HG02623 (cell line): ENCODE data around the gene WASL.
"Not testable (repeated sequence)": the region's sequence is repeated elsewhere in the genome, so short reads cannot be mapped to it uniquely, and the experiment has no call there.

ENCODE experiments used
- ATAC-seq: cut with Tn5 transposase; IDR thresholded peaks from one replicate; pipeline ENCODE4 v1.9.1; 2021; ENCODE audit warnings: moderate library complexity; ENCODE audit not compliant: unreplicated experiment

Gene WASL

DNA sequence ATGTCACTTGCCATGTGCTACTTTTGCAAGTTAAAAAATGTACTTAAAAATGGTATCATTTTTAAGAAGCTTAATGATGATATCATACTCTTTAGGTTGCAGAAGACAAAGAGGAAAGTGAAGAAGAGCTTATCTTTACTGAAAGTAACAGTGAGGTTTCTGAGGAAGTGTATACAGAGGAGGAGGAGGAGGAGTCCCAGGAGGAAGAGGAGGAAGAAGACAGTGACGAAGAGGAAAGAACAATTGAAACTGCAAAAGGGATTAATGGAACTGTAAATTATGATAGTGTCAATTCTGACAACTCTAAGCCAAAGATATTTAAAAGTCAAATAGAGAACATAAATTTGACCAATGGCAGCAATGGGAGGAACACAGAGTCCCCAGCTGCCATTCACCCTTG, 87.0 kb downstream of the WASL start:
- no peak for ATAC-seq

DNA sequence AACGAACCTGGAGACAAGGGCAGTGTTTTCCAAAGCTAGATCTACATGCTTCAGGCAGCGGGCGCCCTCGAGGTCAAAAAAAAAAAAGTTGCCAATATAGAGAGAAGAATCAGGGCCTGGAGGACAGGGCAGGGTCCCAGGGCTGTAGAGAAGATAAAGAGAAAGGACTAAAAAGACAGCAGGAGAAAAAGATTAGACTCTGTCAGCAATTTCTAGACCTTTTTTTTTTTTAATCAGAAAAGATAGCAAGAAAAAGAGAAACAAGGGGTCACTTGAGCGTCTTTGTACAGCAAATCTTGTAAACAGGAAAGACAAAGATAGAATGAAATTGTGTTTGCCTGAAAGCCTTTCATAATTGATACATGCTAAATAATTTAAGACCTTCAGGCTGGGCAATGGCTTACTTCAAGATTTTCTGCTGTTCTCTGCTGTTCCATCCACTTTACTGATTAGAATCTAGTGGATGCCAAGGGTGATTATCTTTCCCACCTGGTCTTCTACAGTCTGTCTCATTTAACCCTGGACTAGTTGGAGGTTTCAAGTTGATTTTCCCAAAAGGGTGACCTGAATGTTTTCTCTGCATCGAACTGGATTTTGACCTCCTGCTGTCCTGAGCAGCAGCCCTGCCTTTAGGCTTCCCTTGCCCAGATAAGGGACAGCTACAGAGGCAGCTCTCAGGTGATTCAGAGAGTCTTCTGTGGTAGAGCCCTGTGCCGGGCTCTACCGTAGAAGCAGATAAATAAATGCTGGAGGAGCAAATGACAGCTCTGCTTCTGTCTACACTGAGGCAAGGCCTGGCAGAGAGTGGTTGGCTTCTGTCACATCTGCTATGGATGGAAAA, 88.1 kb downstream of the WASL start:
- ATAC-seq: no peak

DNA sequence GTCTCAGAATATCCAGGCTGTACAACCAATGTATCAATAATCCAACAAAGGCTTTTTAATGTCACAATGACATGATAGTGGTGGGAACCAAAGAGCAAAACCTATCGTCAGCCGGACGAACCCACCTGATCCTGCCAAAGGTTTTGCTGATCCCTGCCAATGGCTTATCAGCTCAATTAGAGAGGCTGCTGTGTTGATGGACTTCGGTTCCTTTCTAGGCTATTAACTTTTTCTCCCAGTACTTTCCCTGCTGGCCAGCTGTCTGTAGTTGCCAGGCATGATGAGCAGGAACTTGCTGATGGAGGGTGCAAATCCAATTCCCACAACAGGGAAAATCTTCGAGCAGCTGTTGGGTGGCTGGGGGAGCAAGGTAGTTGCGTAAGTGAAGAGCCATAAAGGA, 90.8 kb downstream of the WASL start:
- ATAC-seq: no peak

DNA sequence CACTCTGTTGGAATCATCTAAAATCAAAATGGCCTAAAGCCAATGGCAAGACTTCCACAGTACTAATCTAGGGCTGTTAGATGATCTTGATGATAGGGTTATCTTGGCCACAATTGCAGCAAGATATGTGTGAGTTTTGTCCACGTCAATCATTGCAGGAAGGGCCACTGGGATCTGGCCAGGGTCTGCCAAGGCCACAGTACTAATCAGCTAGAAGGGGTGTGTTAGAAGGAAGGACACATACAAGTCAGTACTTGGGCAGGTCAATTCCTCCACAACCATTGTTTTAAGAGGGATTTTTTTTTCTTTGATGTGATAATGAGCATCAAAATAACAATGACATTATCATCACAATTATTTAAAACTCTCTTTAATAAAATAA, 91.5 kb downstream of the WASL start:
- ATAC-seq: no peak

DNA sequence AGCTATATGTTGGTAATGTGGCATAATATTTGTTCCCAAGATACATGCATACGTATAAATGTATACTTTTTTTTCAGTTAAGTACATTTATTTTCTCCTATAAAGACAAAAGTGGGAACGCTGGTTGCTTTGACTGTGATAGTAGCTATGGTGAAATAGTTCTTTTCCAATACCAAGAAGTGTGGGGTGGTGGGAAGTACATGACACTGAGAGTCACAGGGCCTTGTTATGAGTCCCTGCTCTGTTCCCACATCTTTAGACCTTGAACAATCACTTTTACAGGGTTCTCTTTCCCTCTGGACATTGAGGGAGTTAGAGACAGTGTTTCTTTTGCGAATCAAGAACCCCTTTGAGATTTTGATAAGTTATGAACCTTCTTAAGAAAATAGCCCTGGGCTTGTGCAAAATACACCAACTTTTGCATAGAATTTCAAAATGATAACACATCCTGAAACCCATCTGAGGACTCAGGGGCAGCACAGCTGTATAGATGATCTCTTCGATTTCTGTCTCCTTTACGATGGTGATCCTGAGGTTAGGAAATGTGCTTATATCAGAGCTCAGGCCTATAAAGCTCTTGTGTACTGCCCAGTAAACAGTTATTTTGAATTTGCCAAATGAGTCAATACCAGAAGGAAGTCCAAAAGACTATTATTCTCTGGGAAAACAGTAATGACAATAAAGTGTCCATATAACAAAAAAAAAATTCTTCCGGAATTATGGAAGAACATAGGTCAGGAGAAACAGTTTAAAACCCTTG, 92.1 kb downstream of the WASL start:
- ATAC-seq: no peak

DNA sequence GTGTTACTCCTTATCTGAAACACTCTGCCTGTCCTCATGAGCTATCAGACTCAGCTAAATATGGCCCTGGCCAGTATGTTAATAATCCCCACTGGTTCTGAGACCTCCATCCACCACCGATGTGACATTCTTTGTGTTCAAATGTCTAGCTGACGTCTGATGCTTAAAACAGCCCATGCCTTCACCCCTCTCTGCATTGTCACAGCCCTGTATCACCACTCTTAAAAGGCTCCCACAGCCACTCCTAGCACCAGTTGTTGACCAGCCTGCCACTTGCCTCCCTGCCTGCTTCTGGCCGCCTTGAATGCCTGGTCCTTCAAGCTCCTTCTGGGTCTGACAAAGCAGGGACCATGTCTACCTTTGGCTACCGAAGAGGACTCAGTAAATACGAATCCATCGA, 93.2 kb downstream of the WASL start, which contains the start of gene LMOD2:
Gene LMOD2 (plus strand): TSS at position 253 of the 400 bp plus-strand sequence. CDS start 98 bp downstream, at position 351.
- no peak for ATAC-seq

DNA sequence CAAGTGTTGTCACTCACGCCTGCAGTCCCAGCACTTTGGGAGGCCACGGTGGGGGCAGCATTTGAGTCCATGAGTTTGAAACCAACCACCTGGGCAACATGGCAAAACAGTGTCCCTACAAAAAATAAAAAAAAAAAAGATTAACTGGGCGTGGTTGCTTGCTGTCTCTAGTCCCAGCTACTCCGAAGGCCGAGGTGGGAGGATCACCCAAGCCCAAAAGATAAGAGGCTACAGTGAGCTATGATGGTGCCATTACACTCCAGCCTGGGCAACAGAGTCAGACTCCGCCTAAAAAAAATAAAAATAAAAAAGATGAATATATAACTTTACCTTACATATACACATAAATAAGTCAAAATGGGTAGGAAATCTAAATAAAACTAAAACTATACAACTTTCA, 95.6 kb downstream of the WASL start:
- no peak for ATAC-seq

DNA sequence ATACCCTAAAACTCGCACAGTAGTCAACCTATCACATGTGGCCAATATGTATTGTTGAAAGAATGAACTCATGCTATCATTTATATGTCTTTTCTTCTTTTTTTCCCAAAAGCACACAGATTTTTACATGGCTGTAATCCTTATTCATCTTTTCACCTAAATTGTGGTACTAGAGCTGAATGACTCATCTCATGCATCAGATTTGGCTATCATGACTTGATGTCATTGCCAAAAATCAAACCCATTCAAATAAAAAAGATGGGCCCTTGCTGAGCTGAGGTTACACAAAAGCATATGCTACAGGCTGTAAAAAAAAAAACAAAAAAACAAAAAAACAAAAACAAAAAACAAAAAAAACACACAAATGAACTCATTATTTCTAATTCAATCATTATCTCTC, 96.4 kb downstream of the WASL start:
- no peak for ATAC-seq

DNA sequence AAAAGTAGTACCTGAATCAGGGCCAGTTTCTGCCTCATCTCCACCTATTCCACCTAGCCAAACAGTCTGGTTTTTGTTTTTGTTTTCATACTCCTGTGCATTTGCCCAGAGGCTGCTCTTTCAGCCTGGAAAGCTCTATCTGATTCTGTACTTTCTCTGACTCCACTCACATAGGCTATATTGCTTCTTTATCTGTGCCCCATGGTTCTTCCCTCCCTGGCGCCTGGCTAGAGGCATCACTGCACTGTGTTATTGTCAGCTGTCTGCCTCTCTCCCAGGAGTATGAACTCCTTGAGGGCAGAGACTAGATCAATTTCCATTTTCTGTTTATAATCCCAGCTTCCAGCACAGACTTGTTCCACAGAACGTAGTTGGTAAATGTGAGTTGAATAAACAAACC, 98.2 kb downstream of the WASL start:
- no peak for ATAC-seq

DNA sequence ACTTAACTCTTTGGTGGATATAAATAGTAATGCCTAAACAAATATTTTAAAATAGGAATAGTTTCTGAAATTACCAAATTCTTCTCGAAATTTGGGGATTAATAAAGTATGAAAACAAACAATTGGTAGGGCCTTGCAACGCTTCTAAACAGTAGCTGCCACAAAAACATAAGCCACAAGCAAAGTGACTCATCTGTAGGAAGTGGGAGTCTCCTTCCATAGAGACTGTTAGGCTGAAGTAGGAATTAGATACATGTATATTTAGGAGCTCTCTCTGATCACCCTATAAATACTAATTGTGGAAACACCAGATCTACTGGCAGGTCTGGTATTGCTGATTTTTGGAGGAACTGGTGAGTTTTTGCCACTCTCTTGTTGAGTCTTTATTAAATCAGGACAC, 98.8 kb downstream of the WASL start:
- no peak for ATAC-seq

DNA sequence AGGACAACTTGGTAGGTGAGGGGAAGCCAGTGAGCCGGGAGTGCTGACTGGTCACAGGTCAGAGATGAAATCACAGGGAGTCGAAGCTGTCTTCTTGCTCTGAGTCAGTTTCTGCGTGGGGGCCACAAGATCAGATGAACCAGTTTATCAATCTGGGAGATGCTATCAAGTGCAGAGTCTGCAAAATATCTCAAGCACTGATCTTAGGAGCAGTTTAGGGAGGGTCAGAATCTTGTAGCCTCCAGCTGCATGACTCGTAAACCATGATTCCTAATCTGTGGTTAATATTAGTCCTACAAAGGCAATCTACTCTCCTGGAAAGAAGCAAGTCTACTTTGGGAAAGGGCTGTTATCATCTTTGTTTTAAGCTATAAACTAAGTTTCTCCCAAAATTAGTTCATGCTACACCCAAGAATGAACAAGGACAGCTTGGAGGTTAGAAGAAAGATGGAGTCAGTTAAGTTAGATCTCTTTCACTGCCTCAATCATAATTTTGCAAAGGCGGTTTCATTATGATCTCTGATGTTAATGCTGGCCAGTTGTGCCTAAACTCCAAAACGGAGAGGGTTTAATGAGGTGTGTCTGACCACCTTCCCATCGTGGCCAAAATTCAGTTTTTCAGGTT, 101.6 kb downstream of the WASL start:
- no peak for ATAC-seq

DNA sequence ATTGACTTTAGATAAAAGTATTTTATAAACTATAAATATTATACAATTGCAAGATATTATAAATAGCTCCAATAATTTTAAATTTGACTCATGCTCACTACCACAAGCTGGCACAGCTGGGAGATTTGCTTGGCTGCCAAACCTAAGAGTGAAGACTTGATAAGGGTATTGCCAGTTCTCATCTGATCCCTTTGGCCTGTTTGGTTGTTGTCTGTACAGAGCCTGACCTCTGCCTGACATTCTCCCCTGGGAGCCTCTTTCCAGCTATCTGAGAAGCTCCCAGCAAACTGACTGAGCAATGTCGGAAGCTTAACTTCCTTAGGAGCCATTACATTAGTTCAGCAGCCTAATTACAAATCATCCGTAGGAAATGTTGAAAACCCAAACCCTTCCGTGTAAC, 103.3 kb downstream of the WASL start:
- no peak for ATAC-seq

DNA sequence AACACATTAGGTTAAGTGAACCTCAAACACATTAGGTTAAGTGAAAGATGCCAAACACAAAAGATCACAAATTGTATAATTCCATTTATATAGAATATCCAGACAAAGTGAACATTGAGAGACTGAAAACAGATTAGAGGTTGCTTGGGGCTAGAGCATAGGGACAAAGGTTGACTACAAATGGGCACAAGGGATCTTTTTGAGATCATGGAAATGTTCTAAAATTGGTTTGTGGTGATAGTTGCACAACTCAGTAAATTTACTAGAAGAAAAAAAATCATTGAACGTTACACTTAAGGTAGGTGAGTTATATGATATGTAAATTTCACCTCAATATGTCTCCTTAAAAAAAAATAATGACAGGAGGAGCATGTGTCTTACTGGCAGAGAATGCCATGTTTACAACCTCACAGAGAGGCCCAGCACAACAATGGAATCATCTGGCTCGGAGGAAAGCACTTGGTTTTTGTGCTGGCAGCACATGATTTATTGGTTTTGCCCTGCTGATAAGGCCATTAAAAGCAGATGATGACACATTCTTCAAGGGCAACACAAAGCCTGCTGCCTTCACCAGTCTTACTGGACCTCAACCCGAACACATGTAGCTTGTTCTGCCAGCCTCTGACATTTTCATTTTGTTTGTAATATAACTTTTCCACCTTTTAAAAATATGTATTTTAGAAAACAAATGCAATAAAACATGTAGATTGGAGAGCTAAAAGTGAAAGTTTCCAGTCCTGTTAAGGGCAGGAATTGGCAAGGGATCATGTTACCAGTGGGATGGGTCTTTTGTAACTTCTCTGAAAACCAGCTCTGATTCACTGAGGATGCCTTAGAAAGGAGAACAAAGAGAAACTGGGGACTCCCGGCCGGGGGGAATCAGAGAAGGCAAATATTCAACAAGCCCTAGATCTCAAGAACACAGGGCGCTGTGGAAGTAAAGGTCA, 105.0 kb downstream of the WASL start:
- no peak for ATAC-seq

DNA sequence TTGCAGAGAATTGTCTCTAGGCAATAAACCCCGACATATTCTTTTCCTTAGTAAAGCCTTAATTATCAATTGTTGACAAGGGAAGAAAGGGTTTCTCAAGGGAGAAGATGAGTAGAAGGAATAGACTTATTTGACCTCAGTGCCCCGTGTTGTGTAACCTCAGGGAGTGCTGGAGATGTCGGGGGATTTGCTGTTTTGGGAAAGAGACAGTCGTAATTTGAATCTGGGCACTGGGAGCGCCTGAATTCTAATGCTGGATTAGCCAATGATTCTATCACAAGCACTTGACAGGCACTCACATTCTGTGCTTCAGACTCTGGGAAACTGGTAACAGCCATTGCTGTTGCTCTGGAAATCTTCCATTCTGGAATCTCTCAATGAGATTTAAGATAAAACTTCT, 106.9 kb downstream of the WASL start:
- no peak for ATAC-seq

DNA sequence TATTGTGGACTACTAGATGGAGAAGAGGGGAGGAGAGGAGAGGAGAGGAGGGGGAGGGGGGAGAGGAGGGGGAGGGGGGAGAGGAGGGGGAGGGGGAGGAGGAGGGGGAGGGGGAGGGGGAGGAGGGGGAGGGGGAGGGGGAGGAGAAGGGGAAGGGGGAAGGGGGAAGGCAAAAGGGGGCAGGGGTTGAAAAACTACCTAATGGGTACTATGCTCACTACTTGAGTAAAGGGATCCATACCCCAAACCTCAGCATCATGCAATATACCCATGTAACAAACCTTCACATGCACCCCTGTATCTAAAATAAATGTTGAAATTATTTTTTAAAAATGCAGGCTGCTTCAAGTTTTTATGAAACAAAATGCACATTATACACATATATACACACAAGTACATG, 108.2 kb downstream of the WASL start:
- no peak for ATAC-seq

DNA sequence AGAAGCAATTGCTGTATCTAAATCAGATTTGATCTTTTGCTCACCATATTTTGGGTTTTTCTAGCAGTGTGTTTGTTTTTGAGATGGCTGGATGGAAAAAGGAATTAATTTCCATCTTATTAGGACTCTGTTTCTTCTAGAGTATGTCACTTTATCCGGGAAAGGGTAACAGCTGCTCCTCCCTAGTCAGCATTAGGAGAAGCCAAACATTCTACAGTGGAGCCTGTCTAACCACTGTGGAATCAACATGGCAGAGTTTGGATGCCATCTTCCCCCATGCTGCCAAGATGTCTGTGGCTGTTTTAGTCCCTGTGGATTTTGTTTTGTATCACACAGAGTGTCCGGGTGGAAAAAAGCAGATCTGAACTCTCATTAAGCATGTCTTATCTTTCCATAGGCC, 109.2 kb downstream of the WASL start:
- ATAC-seq: no peak

DNA sequence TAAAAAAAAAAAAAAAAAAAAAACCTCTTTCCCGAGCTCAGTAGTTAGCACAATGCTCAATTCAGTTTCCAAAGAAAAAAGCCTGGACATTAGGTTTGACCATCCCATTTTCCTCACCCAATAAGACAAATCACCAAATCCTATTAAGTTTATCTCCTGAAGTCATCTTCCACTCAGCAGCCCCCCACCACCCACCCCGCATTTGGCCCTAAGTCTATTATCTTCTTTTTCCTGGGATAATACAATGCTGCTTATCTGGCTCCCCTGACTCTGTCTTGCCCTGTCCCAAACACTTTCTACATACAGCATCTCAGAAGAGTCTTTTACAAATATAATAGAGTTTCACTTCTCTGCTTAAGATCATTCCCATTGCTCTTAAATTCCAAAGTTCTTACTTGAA, 110.9 kb downstream of the WASL start:
- no peak for ATAC-seq

DNA sequence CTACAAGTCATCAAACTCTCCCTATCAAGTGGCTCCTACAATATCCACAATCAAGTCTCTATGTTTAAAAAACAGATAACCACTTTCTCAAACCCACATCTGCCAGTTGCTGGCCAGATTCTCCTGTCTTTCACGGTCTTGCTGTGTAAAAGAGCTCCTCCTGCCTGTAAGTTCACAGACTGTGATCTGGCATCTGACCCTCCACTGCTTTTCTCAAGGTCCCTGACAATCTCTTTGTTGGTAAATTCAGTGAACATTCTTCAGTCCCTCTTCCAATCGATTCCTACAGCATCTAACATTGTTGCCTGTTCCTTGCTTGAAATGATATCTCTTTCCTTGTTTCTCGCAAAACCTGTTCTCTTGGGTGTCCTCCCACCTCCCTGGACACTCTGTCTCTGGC, 111.6 kb downstream of the WASL start:
- ATAC-seq: no peak

DNA sequence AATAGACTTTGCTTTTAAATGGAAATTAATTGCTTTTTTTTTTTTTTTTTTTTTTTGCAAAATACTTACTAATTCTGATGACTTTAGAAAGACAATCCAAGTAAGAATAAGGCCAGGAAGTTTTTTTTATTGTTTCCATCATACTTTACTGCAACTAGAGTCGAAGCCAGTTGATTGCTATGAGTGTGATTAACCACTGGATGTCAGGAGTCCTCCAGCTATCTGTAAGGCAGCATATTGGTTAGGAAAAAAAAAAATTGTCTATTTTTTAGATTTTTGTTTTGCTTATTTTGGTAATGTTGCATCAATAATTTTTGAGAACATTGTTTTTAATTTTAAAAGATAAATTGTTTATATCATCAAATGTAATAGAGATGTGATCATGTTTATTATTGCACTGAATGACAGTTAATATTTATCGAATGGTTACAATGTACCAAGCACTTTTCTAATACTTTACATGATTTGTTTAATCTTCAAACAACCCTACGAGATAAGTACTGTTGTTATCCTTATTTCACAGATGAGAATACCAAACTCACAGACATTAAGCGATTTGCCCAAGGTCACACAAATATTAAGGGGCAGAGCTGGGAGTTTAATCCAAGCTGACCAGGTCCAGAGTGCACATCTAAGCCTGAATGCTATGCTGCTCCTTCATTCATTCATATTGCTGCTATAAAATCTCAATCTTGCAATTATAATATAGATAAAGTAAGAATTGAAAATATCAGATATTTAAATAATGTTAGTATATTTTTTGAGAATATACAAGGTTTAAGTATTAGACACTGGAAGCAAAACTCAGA, 113.0 kb downstream of the WASL start:
- peak; percentile 58 for ATAC-seq

DNA sequence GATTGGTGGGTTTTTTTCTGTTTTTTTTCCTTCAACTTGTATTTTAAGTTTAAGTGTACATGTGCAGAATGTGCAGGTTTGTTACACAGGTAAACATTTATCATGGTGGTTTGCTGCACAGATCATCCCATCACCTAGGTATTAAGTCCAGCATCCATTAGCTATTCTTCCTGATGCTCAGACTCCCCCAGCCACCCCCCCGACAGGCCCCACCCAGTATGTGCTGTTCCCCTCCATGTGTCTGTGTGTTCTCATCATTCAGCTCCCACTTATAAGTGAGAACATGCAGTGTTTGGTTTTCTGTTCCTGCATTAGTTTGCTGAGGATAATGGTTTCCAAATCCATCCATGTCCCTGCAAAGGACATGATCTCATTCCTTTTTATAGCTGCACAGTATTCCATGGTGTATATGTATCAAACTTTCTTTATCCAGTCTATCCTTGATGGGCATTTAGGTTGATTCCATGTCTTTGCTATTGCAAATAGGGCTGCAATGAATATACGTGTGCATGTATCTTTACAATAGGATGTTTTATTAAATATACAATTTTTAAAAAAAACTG, 114.7 kb downstream of the WASL start:
- ATAC-seq: not testable (repeated sequence)
